NB4 (cell line): ENCODE measurements around the gene HBG2.

Experiments used
- MYC ChIP-seq: IDR thresholded peaks from 2 replicates; pipeline ENCODE4 v1.6.1; 2011; ENCODE audit warnings: low read depth, low read length
- POLR2A ChIP-seq: IDR thresholded peaks from 2 replicates; pipeline ENCODE4 v1.6.1; 2011; ENCODE audit warnings: mild to moderate bottlenecking; ENCODE audit not compliant: insufficient read length; ENCODE audit errors: extremely low read depth
- TF ChIP-seq, protein P1 (sequence below): IDR thresholded peaks from one replicate; pipeline ENCODE4 v1.5.1; 2012; ENCODE audit warnings: low read depth, low read length
- TF ChIP-seq, protein P2 (sequence below): IDR thresholded peaks from 2 replicates; pipeline ENCODE4 v1.6.1; 2011; ENCODE audit warnings: low read depth, low read length

DNA sequence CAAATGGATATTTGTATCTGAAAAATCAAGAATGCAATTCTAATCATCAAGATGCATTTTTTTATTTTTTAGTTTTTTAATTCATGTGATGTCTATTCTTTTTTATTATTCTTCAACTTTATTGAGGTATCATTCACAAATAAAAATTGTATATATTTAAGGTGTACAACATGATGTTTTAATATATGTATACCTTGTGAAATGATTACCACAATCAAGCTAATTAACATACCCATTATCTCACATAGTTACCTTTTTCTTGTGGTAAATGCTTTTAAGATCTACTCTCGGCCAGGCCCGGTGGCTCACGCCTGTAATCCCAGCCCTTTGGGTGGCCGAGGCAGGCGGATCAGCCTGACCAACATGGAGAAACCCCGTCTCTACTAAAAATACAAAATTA is 31.4 kb downstream of the HBG2 start:
- TF ChIP-seq, protein P1, sequence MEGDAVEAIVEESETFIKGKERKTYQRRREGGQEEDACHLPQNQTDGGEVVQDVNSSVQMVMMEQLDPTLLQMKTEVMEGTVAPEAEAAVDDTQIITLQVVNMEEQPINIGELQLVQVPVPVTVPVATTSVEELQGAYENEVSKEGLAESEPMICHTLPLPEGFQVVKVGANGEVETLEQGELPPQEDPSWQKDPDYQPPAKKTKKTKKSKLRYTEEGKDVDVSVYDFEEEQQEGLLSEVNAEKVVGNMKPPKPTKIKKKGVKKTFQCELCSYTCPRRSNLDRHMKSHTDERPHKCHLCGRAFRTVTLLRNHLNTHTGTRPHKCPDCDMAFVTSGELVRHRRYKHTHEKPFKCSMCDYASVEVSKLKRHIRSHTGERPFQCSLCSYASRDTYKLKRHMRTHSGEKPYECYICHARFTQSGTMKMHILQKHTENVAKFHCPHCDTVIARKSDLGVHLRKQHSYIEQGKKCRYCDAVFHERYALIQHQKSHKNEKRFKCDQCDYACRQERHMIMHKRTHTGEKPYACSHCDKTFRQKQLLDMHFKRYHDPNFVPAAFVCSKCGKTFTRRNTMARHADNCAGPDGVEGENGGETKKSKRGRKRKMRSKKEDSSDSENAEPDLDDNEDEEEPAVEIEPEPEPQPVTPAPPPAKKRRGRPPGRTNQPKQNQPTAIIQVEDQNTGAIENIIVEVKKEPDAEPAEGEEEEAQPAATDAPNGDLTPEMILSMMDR = no peak
- TF ChIP-seq, protein P2, sequence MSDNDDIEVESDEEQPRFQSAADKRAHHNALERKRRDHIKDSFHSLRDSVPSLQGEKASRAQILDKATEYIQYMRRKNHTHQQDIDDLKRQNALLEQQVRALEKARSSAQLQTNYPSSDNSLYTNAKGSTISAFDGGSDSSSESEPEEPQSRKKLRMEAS = no peak
- TF ChIP-seq POLR2A (no peak), MYC (no peak)
